ENCODE results near the gene GALNT10.

GALNT10 gene

DNA sequence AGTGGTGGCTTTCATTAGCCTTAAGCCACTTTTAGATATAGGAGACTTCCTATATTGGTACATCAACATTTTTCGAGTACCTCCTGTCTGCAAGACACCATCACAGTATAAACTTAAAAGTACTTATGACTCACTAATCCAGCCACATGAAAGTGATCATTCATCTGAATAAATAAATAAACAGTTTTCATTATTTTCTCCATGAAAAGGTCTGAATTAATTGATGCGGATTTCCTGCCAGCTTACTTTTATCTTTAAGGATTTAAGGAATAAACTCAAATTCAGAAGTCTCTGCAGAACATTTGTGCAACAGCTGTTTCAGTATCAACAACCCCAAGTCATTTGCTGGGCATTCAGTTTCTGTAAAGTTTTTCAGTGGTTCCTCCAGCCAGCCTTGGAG lies 259.3 kb downstream of the GALNT10 start:
- no peak for DNase-seq

DNA sequence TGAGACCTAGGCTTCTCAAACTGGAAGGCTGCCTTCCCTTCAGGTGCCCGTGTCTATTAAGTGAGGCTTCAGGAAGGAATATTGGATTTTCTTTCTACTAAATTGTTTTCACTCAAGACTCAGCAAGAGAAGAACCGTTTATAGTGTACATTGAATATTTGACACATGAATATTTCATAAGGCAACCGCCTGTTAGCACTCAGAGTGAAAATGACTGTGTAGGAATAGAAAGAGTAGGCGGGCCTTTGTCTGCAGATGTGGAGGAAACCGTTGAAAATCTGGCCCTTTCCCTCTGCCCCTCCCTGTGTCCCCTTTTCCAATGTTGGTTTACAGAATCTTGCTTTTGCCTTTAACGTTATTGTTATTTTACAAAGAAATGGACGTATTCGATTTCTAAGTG lies 261.4 kb downstream of the GALNT10 start:
- DNase-seq, result no peak

DNA sequence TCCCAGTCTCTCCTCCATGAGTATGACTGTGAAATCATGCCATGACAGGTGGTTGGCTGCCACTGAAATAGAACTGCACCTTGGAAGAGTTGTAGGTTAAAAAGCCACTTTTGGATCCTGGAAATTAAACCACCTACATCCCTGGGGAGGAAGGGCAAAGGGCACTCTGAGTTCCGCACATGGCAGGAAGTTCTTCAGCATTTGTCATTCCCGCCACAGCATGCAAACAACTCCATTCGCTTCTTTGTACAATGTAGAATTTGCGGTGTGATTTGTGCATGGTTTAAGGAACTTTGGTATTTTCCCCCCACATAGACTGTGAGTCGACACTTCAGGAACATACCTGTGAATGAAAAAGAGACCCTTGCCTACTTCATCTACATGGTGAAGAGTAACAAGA lies 265.1 kb downstream of the GALNT10 start:
- DNase-seq, result no peak

DNA sequence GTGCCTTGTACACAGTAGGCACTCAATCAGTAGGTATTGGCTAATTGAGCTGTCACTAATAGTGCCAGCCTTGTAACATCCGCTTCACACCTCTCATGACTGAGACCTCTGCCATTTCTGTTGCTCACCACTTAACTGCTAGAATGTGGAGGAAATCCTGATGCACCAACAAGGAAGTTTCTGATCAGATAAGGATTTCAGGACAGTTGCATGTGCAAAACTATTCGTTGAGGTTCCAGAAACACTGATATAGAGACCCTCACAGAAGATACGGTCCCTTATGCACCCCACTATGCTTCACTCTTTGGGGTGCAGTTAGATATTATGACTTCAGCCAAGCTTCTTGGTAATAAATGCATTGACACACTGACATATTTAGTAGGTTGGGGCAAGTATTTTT lies 266.0 kb downstream of the GALNT10 start:
- DNase-seq, result no peak

DNA sequence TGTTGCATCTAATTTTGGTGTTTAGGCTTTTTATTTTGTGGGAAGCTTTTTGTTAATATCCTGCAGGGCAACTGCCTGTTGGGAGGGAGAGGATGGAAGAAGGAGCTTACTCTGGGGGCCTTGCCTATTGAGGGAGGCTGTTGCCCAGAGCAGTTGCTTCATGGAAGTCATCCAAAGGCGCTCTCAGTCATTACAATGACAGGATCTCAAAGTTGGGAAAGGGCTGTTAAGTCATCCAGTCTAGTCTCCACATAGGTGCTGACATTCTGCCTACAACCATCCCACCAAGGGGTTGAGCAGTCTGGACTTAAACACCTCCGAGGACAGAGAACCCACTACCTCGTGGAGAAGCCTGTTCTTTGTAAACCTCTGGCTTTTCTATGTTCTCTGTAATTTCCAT lies 268.5 kb downstream of the GALNT10 start:
- no peak for DNase-seq

DNA sequence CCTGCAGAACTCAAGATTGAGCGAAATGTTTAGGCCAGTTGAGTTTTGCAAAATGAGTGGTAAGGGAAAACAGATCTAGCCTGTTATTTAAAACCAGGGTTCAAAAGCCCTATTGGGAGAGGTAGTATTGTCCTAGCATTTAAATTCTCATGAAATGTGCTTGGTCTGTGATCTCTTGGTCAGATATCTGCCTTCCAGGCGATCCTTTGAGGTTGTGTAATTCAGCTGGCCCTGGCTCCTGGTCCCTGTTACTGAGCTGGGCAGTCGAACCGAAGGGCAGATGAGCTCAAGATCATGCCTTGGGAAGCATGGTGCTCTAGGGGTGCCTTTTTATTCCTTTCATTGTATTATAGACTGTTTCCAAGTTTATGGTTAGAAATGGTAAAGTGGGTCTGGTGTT lies 269.6 kb downstream of the GALNT10 start:
- no peak for DNase-seq

DNA sequence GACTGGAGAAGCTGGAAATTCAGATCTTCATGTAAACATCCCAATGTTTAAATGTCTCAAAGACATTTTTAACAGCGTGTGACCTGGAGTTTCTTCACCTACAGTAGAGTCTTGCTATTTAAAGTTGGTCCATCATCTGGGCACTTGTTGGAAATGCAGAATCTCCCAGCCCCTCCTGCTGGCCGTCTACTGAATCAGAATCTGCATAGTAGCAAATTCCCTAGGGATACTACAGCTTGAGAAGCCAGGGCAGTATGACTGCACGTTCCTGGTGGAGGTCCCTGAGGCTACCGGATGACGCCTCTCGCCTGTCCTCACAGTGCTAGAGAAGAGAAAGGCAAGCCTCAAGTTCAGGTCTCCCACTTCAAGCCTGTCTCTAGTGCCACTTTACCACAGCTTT lies 271.0 kb downstream of the GALNT10 start:
- DNase-seq, result no peak

DNA sequence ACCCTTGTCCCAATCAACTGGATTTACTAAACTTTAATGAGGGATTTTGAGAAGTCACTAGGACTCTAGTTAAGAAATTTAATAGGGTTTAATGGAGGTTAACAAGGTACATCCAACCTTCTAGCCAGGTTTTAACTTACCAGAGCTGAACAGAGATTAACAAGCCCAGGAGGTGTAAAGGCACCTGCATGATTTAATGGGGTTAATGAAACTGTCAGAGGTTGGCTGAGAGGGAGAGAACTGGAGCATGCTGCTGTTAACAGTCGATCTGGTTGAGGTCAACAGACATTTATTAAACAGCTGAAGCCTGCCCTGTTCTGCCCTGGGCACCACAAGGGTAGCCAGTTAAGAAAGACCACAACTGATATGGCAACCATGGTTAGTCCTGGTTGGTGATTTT lies 273.9 kb downstream of the GALNT10 start:
- DNase-seq, result no peak

DNA sequence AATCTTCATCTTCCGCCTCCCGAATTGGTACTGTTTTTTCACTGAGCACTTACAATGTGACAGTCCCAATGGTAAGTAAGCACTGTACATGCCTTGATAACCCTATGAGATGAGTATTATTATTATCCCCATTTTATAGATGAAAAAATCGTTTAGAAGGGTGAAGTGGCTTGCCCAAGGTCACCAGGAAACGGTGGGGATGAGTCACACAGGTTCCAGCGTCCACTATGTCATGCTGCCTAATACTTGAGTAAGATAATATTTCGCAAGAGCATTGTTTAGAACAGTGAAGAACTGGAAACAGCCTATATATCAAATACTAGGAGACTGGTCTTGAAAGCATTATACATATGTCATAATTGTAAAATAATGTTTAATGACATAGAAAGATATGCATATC lies 274.6 kb downstream of the GALNT10 start:
- DNase-seq, result no peak

DNA sequence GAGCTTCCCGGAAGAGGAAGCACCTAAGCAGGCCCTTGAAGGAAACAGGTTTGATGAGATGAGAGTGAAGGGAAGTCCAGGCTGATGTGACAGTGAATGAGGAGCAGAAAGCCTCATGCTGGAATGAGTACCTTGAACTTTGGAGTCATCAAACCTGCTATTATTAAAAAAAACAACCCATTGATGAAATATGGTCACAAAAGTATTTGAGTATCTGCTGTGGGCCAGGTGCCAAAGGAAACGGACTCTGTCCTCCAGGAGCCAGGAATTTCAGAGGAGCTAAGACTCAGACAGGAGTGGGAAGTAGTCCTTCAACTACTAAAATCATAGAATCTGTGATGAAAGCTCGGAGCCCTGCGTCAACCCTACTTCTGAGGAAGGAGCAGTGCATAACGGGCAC lies 275.6 kb downstream of the GALNT10 start:
- DNase-seq, result no peak

DNA sequence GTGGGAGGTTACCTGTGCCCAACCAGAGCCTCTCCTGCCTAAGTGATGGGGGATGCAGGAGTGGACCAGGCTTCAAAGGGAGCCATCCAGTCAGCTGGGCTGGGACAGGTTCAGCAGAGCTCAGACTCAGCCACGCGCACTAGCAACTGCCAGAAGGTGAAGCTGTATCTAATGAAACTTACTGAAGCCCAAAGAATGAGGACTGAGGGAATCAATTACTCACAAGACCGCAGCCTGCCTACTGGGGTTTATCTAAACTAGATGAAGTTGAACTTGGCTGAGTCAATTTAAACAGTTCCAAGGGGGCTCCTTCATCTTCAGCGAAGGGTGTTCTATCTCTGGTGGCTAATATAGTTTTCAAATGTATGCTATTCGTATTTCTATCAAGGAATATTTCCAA lies 276.1 kb downstream of the GALNT10 start:
- DNase-seq, result no peak

DNA sequence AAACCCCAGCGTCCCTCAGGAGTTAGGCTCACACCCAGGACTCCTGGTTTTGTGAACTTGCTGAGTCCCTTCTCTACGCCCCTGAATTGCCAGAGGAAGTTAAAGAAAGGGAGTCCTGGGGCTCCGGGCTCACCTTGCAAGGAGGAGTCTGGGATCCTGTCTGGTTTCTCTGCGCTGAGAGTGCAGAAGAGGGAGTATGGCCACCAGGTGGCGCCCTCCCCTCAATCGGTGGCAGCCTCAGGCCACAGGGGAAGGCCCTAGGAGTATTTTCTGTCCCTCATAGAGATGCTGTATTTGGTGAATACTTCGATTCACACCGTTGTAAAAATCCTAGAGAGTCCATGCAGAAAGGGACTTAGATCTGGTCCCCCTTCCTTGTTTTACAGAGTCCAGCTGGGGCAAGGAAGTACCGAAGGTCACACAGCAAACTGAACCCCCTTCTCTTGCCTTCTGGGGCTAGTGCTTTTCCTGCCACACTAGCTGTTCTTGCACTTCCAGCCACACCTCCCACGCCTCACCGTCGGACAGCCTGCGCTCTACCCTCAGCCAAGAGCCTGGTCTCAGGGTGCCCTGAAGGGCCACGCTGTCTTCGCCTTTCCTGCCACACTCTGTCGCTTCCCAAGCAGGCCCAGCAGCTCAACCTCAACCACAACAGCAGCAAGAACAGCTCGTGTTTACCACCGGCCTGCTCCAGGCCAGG lies 277.3 kb downstream of the GALNT10 start:
- peak; percentile 79 for DNase-seq

DNA sequence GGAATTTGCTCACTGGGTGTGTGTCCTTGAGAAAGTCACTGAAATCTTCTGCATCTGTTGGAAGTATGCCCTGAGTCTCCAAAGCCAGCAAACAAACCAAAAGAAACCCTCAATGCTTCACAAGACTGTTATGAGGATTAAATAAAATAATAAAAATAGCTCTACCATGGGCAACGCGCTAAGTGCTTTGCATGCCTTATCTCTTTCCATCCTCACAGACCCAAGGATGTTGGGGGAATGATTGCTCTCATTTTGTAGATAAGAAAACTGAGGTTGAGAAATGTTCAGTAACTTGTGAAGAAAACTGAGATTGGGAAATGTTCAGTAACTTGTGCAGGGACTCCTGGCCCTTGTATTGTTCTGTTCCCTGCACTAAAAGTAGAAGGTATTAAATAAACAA lies 279.6 kb downstream of the GALNT10 start:
- no peak for DNase-seq
